Thyroid gland (tissue), 4 donors: ENCODE data around the gene LEMD1. TPM values are rescaled to one million over a fixed set of nuclear protein-coding genes. Genes with fewer than 3 reads are reported as not detected.
"Not testable (repeated sequence)": the region's sequence is repeated elsewhere in the genome, so short reads cannot be mapped to it uniquely, and the experiment has no call there.

ENCODE experiments used
- DNase-seq, 2 donors: peaks; one replicate each; pipeline ENCODE4 v3.0.0-alpha.2; 2019
- H3K27ac ChIP-seq, 3 donors: fragments of 200-600 bp; sonication (generic); 1 replicate in 2 of 3; 2 replicates in 1 of 3; pipeline ENCODE4 v1.5.1; 2016 to 2019; ENCODE audit warnings: mild to moderate bottlenecking in 1 of 3, moderate library complexity in 1 of 3
- H3K27me3 ChIP-seq: fragments of 200-600 bp; sonication (generic); one replicate; pipeline ENCODE4 v1.5.1; 2019
- H3K36me3 ChIP-seq, 2 donors: fragments of 200-600 bp; sonication (generic); one replicate each; pipeline ENCODE4 v1.5.1; 2016 to 2019
- H3K4me1 ChIP-seq, 2 donors: fragments of 200-600 bp; sonication (generic); one replicate each; pipeline ENCODE4 v1.5.1; 2017 to 2019
- H3K4me3 ChIP-seq, 3 donors: fragments of 200-600 bp; sonication (generic); replicated peaks in 1 of 3; 1 replicate in 2 of 3; 2 replicates in 1 of 3; pipeline ENCODE4 v1.5.1; 2016; ENCODE audit warnings: mild to moderate bottlenecking in 1 of 3
- H3K9me3 ChIP-seq: fragments of 200-600 bp; sonication (generic); one replicate; pipeline ENCODE4 v1.5.1; 2017
- CTCF ChIP-seq, 6 experiments: fragments of 200-600 bp in 3 of 6; fragments of 450-650 bp in 3 of 6; sonication (generic) in 3 of 6; IDR thresholded peaks; one replicate each; pipeline ENCODE4 v1.5.1; 2016 to 2019; ENCODE audit warnings: antibody characterized with exemption in 6 of 6, mild to moderate bottlenecking in 2 of 6, inconsistent platforms in 1 of 6, moderate library complexity in 1 of 6
- POLR2A ChIP-seq, 2 donors: fragments of 450-650 bp; IDR thresholded peaks; one replicate each; pipeline ENCODE4 v1.6.1; 2017; ENCODE audit warnings: antibody characterized with exemption in 2 of 2, mild to moderate bottlenecking in 2 of 2, moderate library complexity in 1 of 2
- WGBS, 2 donors: methylation state at CpG; one replicate each; pipeline ENCODE4 v1.1.5; 2017; 5-methylcytosine and 5-hydroxymethylcytosine counted together
- intact Hi-C: fragments of 100-400 bp; cut with DNase I; formaldehyde crosslinking; loops from one replicate; pipeline ENCODE4 v1.15.1; 2023
- total RNA-seq, 4 donors: library from RNA; depleted of rRNA; stranded (reverse); fragments of >200 nt; gene quantifications; one replicate each; pipeline ENCODE4 v1.2.3, GENCODE V29; 2016

Gene LEMD1
- total RNA-seq, 4 donors from 2014 or later, result 0.67 to 7.3 (median 6.0) TPM

GRCh38 chr1:205436776-205437410 lies 15.0 kb upstream of the LEMD1 start:
- no peak overlapping the region for H3K27ac ChIP-seq
- intact Hi-C loops, result loop anchor here (5.0 kb wide), 1 partner anchor 45 kb away; no protein-coding TSS in a partner anchor
- 85 to 88% methylated on average over 5 of the region's 5 CpGs for WGBS, 2 donors
- H3K4me1 ChIP-seq, result peaks cover 31 to 44% of the 10 kb centered on the region in 2 donors
- H3K9me3 ChIP-seq, result no peaks in the 10 kb centered on the region
- DNase-seq, result no peak
- H3K27me3 ChIP-seq, result no peaks in the 10 kb centered on the region
- no peak overlapping the region for H3K4me3 ChIP-seq
- H3K36me3 ChIP-seq, result no peaks in the 10 kb centered on the region
- TF ChIP-seq CTCF (IDR thresholded peaks at IDR 0.05), result no peak

GRCh38 chr1:205435578-205436573 lies 14.0 kb upstream of the LEMD1 start:
- peaks cover 23 to 36% of the 10 kb centered on the region in 2 donors for H3K4me1 ChIP-seq
- H3K27me3 ChIP-seq, result no peaks in the 10 kb centered on the region
- H3K27ac ChIP-seq, result no peak overlapping the region
- TF ChIP-seq CTCF (IDR thresholded peaks at IDR 0.05) (no peak), POLR2A (IDR thresholded peaks at IDR 0.05) (no peak)
- intact Hi-C loops, result loop anchor here (5.0 kb wide), 1 partner anchor 46 kb away; no protein-coding TSS in a partner anchor
- no peak overlapping the region for H3K4me3 ChIP-seq
- no peaks in the 10 kb centered on the region for H3K9me3 ChIP-seq
- H3K36me3 ChIP-seq, result no peaks in the 10 kb centered on the region
- WGBS, 2 donors, result 64 to 70% methylated on average over 11 of the region's 11 CpGs
- DNase-seq, result no peak

- intact Hi-C loops, result loop anchor here (5.0 kb wide), 1 partner anchor 48 kb away; no protein-coding TSS in a partner anchor
- H3K9me3 ChIP-seq, result no peaks in the 10 kb centered on the region
- no peak for DNase-seq
- 82 to 83% methylated on average over 6 of the region's 6 CpGs for WGBS, 2 donors
- peaks cover 14 to 33% of the 10 kb centered on the region in 2 donors for H3K4me1 ChIP-seq
- H3K27me3 ChIP-seq, result no peaks in the 10 kb centered on the region
- TF ChIP-seq POLR2A (IDR thresholded peaks at IDR 0.05) (no peak), CTCF (IDR thresholded peaks at IDR 0.05) (no peak)
- no peak overlapping the region for H3K4me3 ChIP-seq
- H3K36me3 ChIP-seq, result no peaks in the 10 kb centered on the region
- H3K27ac ChIP-seq, result no peak overlapping the region
Measured at GRCh38 chr1:205434738-205435137, 12.9 kb upstream of the LEMD1 start.

- H3K36me3 ChIP-seq, H3K4me3 ChIP-seq, H3K27me3 ChIP-seq, DNase-seq, H3K9me3 ChIP-seq, intact Hi-C loops, H3K27ac ChIP-seq: not testable (repeated sequence)
- H3K4me1 ChIP-seq, result peaks cover 0 to 15% of the 10 kb centered on the region in 2 donors
- WGBS, 2 donors, result 80 to 90% methylated on average over 1 of the region's 1 CpG
Measured at GRCh38 chr1:205432692-205433091, 10.8 kb upstream of the LEMD1 start.

GRCh38 chr1:205432116-205432515 lies 10.3 kb upstream of the LEMD1 start:
- Histone ChIP-seq H3K27ac (no peak overlapping the region), H3K36me3 (no peaks in the 10 kb centered on the region), H3K4me3 (no peak overlapping the region), H3K4me1 (peaks cover 0 to 15% of the 10 kb centered on the region in 2 donors), H3K27me3 (no peaks in the 10 kb centered on the region), H3K9me3 (no peaks in the 10 kb centered on the region)
- 44 to 55% methylated on average over 2 of the region's 2 CpGs for WGBS, 2 donors
- TF ChIP-seq CTCF (IDR thresholded peaks at IDR 0.05) (no peak), POLR2A (IDR thresholded peaks at IDR 0.05) (no peak)
- DNase-seq, result no peak
- intact Hi-C loops, result no loop called here
